ENCODE data around the gene OR1F1. TPM values are rescaled to one million over a fixed set of nuclear protein-coding genes. Genes with fewer than 3 reads are reported as not detected.
A peak's percentile ranks its signal among the peaks of the same experiment; 100 is the strongest.

OR1F1 gene
- total RNA-seq, 1 experiment from 2014 or later, result 1.4 TPM

DNA sequence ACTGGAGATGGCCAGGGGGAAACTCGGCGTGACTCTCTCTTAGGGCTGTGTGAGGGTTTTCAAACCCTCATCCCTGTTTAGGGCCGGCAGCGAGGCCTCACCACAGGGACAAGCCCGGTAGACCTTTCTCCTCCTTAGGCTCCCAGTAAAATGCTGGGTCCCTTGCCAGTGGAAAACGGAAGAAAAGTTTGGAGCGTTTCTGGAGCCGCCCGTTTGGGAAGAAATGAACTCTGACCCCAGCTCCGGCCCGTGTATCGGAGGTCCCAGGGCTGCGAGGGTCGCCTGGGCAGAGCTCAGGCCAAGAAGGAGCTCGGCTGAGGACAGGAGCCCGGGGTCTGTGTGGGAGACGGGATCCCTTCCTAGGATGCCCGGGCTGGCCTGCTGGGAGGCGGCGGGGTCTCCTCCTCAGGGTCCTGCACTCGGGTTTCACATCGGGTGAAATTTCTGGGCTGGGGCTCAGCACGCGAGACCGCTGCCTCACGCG is 29.9 kb upstream of the OR1F1 start:
- CTCF ChIA-PET, result interaction anchor here (0.6 to 1.0 kb wide), 3 partner anchors 16 to 345 kb away, joined by 3 to 12 read pairs (median 4); no protein-coding TSS in a partner anchor
- Histone ChIP-seq H3K4me2 (peak overlapping the region; percentile 88), H3K9me2 (ENCODE audit: insufficient read depth) (no peaks in the 10 kb centered on the region), H3K27me3 (ENCODE audit: insufficient read depth, low read depth) (no peaks in the 10 kb centered on the region), H3K79me2 (ENCODE audit: low read depth) (no peaks in the 10 kb centered on the region), H3K27ac (peak overlapping the region; percentile 98), H2AFZ (peak overlapping the region; percentile 86), H3F3A (ENCODE audit: insufficient read depth, low read depth) (peaks cover 62% of the 10 kb centered on the region), H4K20me1 (ENCODE audit: insufficient read depth) (no peaks in the 10 kb centered on the region), H3K36me3 (ENCODE audit: low read depth) (no peaks in the 10 kb centered on the region), H3K9me3 (ENCODE audit: insufficient read depth, low read depth) (no peaks in the 10 kb centered on the region), H3K4me1 (replicated peaks; ENCODE audit: insufficient read depth) (no peaks in the 10 kb centered on the region), H3K4me3 (peak overlapping the region; percentile 71)
- intact Hi-C loops (cut with micrococcal nuclease; ENCODE audit: unreplicated experiment), result loop anchor here (1.0 to 10.0 kb wide), 3 partner anchors 8 to 487 kb away; partner anchors contain the start of gene ZNF263
- TF ChIP-seq, protein P1, sequence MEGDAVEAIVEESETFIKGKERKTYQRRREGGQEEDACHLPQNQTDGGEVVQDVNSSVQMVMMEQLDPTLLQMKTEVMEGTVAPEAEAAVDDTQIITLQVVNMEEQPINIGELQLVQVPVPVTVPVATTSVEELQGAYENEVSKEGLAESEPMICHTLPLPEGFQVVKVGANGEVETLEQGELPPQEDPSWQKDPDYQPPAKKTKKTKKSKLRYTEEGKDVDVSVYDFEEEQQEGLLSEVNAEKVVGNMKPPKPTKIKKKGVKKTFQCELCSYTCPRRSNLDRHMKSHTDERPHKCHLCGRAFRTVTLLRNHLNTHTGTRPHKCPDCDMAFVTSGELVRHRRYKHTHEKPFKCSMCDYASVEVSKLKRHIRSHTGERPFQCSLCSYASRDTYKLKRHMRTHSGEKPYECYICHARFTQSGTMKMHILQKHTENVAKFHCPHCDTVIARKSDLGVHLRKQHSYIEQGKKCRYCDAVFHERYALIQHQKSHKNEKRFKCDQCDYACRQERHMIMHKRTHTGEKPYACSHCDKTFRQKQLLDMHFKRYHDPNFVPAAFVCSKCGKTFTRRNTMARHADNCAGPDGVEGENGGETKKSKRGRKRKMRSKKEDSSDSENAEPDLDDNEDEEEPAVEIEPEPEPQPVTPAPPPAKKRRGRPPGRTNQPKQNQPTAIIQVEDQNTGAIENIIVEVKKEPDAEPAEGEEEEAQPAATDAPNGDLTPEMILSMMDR (conservative IDR thresholded peaks at IDR 0.05), result no peak
- TF ChIP-seq EZH2 (IDR thresholded peaks at IDR 0.05; ENCODE audit: low read depth), result no peak
- BruUV-seq (replicated peaks), result TSS peak; percentile 58
- DNase-seq, result no peak
- POLR2A ChIA-PET (ENCODE audit: unreplicated experiment), result interaction anchor here (0.6 to 1.0 kb wide), 10 partner anchors 19 to 1116 kb away, joined by 3 to 28 read pairs (median 6); partner anchors contain the start of genes HCFC1R1 and ZNF213

GRCh38 chr16:3158510-3159314 is 29.3 kb upstream of the OR1F1 start:
- DNase-seq, result peak; percentile 82 to 95
- TF ChIP-seq, protein P1 (conservative IDR thresholded peaks at IDR 0.05), result no peak
- TF ChIP-seq EZH2 (IDR thresholded peaks at IDR 0.05; ENCODE audit: low read depth), result no peak
- peak overlapping the region; percentile 87 for H2AFZ ChIP-seq
- intact Hi-C loops (cut with micrococcal nuclease; ENCODE audit: unreplicated experiment), result loop anchor here (1.0 to 10.0 kb wide), 3 partner anchors 8 to 486 kb away; partner anchors contain the start of gene ZNF263
- H3K4me3 ChIP-seq, result peak overlapping the region; percentile 71
- no peaks in the 10 kb centered on the region for H3K27me3 ChIP-seq (ENCODE audit: insufficient read depth, low read depth)
- H3K79me2 ChIP-seq (ENCODE audit: low read depth), result no peaks in the 10 kb centered on the region
- no peaks in the 10 kb centered on the region for H3K4me1 ChIP-seq (replicated peaks; ENCODE audit: insufficient read depth)
- CTCF ChIA-PET, result interaction anchor here (0.6 to 1.0 kb wide), 6 partner anchors 15 to 490 kb away, joined by 3 to 12 read pairs (median 4); no protein-coding TSS in a partner anchor
- peak overlapping the region; percentile 98 for H3K27ac ChIP-seq
- no peaks in the 10 kb centered on the region for H3K9me2 ChIP-seq (ENCODE audit: insufficient read depth)
- POLR2A ChIA-PET (ENCODE audit: unreplicated experiment), result interaction anchor here (0.6 to 1.0 kb wide), 10 partner anchors 8 to 1115 kb away, joined by 3 to 28 read pairs (median 8); partner anchors contain the start of genes HCFC1R1 and ZNF213
- no peaks in the 10 kb centered on the region for H3K9me3 ChIP-seq (ENCODE audit: insufficient read depth, low read depth)
- no peaks in the 10 kb centered on the region for H4K20me1 ChIP-seq (ENCODE audit: insufficient read depth)
- BruUV-seq (replicated peaks), result no TSS peak
- peak overlapping the region; percentile 88 for H3K4me2 ChIP-seq
- H3K36me3 ChIP-seq (ENCODE audit: low read depth), result no peaks in the 10 kb centered on the region
- peaks cover 60% of the 10 kb centered on the region for H3F3A ChIP-seq (ENCODE audit: insufficient read depth, low read depth)

DNA sequence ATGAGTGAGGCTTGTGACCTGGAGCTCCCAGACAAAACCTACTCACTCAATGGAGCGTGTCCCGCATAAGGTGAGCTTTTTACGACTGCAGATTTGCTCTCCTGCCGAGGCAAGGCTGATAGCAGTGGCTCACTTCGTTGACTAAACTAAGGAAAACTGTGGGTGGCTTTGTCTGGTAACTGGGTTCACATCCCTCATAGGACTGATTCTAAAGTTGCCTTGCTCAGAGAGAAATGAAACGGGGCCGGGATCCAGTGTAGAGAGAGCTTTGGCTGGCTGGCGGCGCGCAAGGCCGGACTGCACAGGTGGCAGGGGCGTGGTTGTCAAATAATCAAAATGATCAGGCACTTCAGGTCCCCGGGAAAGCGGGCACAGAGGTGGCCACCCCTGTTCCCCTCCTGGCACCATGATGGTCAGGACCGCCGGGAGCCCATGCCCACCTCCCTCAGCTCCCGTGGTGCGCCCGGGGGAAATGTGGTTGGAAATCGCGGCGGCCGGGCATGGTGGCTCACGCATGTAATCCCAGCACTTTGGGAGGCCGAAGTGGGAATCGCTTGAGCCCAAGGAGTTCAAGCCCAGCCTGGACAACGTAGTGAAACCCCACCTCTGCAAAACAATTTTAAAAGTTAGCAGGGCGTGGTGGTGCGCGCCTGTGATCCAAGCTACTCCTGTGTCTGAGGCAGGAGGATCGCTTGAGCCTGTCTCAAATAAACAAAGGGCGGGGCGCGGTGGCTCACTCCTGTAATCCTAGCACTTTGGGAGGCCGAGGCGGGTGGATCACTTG is 26.6 kb upstream of the OR1F1 start:
- Histone ChIP-seq H3K4me2 (peak overlapping the region; percentile 65), H2AFZ (peak overlapping the region; percentile 67), H3K36me3 (ENCODE audit: low read depth) (no peaks in the 10 kb centered on the region), H3K9me3 (ENCODE audit: insufficient read depth, low read depth) (no peaks in the 10 kb centered on the region), H4K20me1 (ENCODE audit: insufficient read depth) (no peaks in the 10 kb centered on the region), H3K79me2 (ENCODE audit: low read depth) (no peaks in the 10 kb centered on the region), H3K27me3 (ENCODE audit: insufficient read depth, low read depth) (no peaks in the 10 kb centered on the region), H3K27ac (peak overlapping the region; percentile 53), H3K4me3 (peak overlapping the region; percentile 47), H3K9me2 (ENCODE audit: insufficient read depth) (no peaks in the 10 kb centered on the region), H3F3A (ENCODE audit: insufficient read depth, low read depth) (peaks cover 46% of the 10 kb centered on the region), H3K4me1 (replicated peaks; ENCODE audit: insufficient read depth) (no peaks in the 10 kb centered on the region)
- ChIA-PET POLR2A (ENCODE audit: unreplicated experiment) (interaction anchor here (0.6 to 0.9 kb wide), 4 partner anchors 13 to 167 kb away, joined by 4 to 12 read pairs (median 8); no protein-coding TSS in a partner anchor), CTCF (no interaction called here)
- intact Hi-C loops (cut with micrococcal nuclease; ENCODE audit: unreplicated experiment), result no loop called here
- no peak for TF ChIP-seq EZH2 (IDR thresholded peaks at IDR 0.05; ENCODE audit: low read depth)
- TF ChIP-seq, protein P1 (conservative IDR thresholded peaks at IDR 0.05), result no peak
- BruUV-seq (replicated peaks), result no TSS peak
- peak; percentile 34 to 56 for DNase-seq
